Activated CD8-positive, alpha-beta memory T cell treated with anti-CD3 and anti-CD28 coated beads, Interleukin-2, amount 10 ng/mL, durations not matched to agents 7 days and 5 days (primary cell): ENCODE measurements around the gene CPSF7. TPM values are rescaled to one million over a fixed set of nuclear protein-coding genes. Genes with fewer than 3 reads are reported as not detected.
"Not testable (repeated sequence)": the region's sequence is repeated elsewhere in the genome, so short reads cannot be mapped to it uniquely, and the experiment has no call there.

Source experiments
- ATAC-seq: fragments of 150-1000 bp; cut with Tn5 transposase; one replicate; pipeline ENCODE4 v1.10.0; 2021; ENCODE audit warnings: moderate library complexity
- CTCF ChIA-PET: fragments of 350-600 bp; sonication (Branson Sonifier 250); formaldehyde crosslinking; loops from one replicate; lab custom pipeline; 2021; ENCODE audit warnings: antibody characterized with exemption; lab: Charles Lee
- DNase-seq: peaks from one replicate; pipeline ENCODE4 v3.0.0-alpha.2; 2020
- H3K27ac Mint-ChIP-seq: one replicate; pipeline ENCODE4 v1.8.0; 2021; ENCODE audit warnings: mild to moderate bottlenecking, mixed read lengths
- H3K27me3 Mint-ChIP-seq: one replicate; pipeline ENCODE4 v1.8.0; 2021; ENCODE audit warnings: mixed read lengths
- H3K36me3 Mint-ChIP-seq: one replicate; pipeline ENCODE4 v1.8.0; 2021; ENCODE audit warnings: mild to moderate bottlenecking, mixed read lengths
- H3K4me1 Mint-ChIP-seq: one replicate; pipeline ENCODE4 v1.8.0; 2021; ENCODE audit warnings: mixed read lengths
- H3K4me3 Mint-ChIP-seq: one replicate; pipeline ENCODE4 v1.8.0; 2021; ENCODE audit warnings: mild to moderate bottlenecking, moderate library complexity, mixed read lengths
- H3K9me3 Mint-ChIP-seq: one replicate; pipeline ENCODE4 v1.8.0; 2022; ENCODE audit warnings: low read depth, mixed read lengths
- total RNA-seq, 2 experiments: library from RNA; stranded (reverse); gene quantifications; one replicate each; pipeline ENCODE4 v1.2.3, GENCODE V29; 2021

CPSF7 gene
- 100 to 1,000 TPM; 103 to 118 TPM for total RNA-seq

GRCh38 chr11:61429691-61430582, at the start of gene CPSF7, which contains the start of gene SDHAF2:
TSS of gene CPSF7 (minus strand) at chr11:61429975. CDS start at chr11:61429235, 740 bp downstream.
TSS of gene SDHAF2 (plus strand) at chr11:61430124. CDS start at chr11:61430147, 23 bp downstream.
- ATAC-seq (peak; percentile 88), DNase-seq (peak; percentile 98)
- CTCF ChIA-PET: interaction anchor here (1.0 to 2.6 kb wide), 13 partner anchors 9 to 96 kb away, joined by 3 to 13 read pairs (median 6); partner anchors contain the start of genes DDB1, TKFC and TMEM216
- Mint-ChIP-seq H3K27me3 (no peaks in the 10 kb centered on the region), H3K4me1 (peaks cover 61% of the 10 kb centered on the region), H3K27ac (peak within 1 kb of the TSS; percentile 100), H3K9me3 (no peaks in the 10 kb centered on the region), H3K36me3 (peaks cover 41% of the 10 kb centered on the region), H3K4me3 (peak within 1 kb of the TSS; percentile 98)

- H3K4me3 Mint-ChIP-seq: no peak overlapping the region
- peak; percentile 61 for DNase-seq
- CTCF ChIA-PET: interaction anchor here (0.7 to 15.5 kb wide), 19 partner anchors 9 to 256 kb away, joined by 3 to 180 read pairs (median 5); no protein-coding TSS in a partner anchor
- no peaks in the 10 kb centered on the region for H3K9me3 Mint-ChIP-seq
- no peak overlapping the region for H3K27ac Mint-ChIP-seq
- ATAC-seq: peak; percentile 37
- H3K4me1 Mint-ChIP-seq: peaks cover 2% of the 10 kb centered on the region
- H3K27me3 Mint-ChIP-seq: no peaks in the 10 kb centered on the region
- H3K36me3 Mint-ChIP-seq: peaks cover 2% of the 10 kb centered on the region
Observed at GRCh38 chr11:61477727-61478148, 48.0 kb upstream of the CPSF7 start.

- Mint-ChIP-seq H3K27me3 (no peaks in the 10 kb centered on the region), H3K27ac (no peak overlapping the region), H3K9me3 (no peaks in the 10 kb centered on the region), H3K4me1 (peaks cover 4% of the 10 kb centered on the region), H3K36me3 (peaks cover 3% of the 10 kb centered on the region), H3K4me3 (no peak overlapping the region)
- DNase-seq (no peak), ATAC-seq (no peak)
- CTCF ChIA-PET: interaction anchor here (0.8 to 15.5 kb wide), 16 partner anchors 9 to 256 kb away, joined by 3 to 180 read pairs (median 4); no protein-coding TSS in a partner anchor
Observed at GRCh38 chr11:61477126-61477525, 47.4 kb upstream of the CPSF7 start.

- Mint-ChIP-seq H3K36me3 (peaks cover 3% of the 10 kb centered on the region), H3K4me3 (no peak overlapping the region), H3K9me3 (no peaks in the 10 kb centered on the region), H3K4me1 (peaks cover 7% of the 10 kb centered on the region), H3K27me3 (no peaks in the 10 kb centered on the region), H3K27ac (no peak overlapping the region)
- DNase-seq (no peak), ATAC-seq (no peak)
- CTCF ChIA-PET: interaction anchor here (1.1 to 15.5 kb wide), 11 partner anchors 8 to 257 kb away, joined by 3 to 180 read pairs (median 5); partner anchors contain the start of gene LRRC10B
Observed at GRCh38 chr11:61476371-61476770, 46.6 kb upstream of the CPSF7 start.

GRCh38 chr11:61475433-61475832, 45.7 kb upstream of the CPSF7 start:
- CTCF ChIA-PET: interaction anchor here (0.7 to 15.5 kb wide), 11 partner anchors 8 to 163 kb away, joined by 3 to 180 read pairs (median 4); partner anchors contain the start of gene LRRC10B
- peaks cover 7% of the 10 kb centered on the region for H3K4me1 Mint-ChIP-seq
- peaks cover 9% of the 10 kb centered on the region for H3K36me3 Mint-ChIP-seq
- ATAC-seq (no peak), DNase-seq (no peak)
- no peak overlapping the region for H3K27ac Mint-ChIP-seq
- H3K27me3 Mint-ChIP-seq: no peaks in the 10 kb centered on the region
- no peak overlapping the region for H3K4me3 Mint-ChIP-seq
- no peaks in the 10 kb centered on the region for H3K9me3 Mint-ChIP-seq

GRCh38 chr11:61474013-61474643, 44.4 kb upstream of the CPSF7 start:
- Mint-ChIP-seq H3K4me3 (no peak overlapping the region), H3K9me3 (no peaks in the 10 kb centered on the region), H3K4me1 (peaks cover 7% of the 10 kb centered on the region), H3K36me3 (peaks cover 10% of the 10 kb centered on the region), H3K27ac (no peak overlapping the region), H3K27me3 (no peaks in the 10 kb centered on the region)
- ATAC-seq (no peak), DNase-seq (no peak)
- CTCF ChIA-PET: interaction anchor here (2.7 to 15.5 kb wide), 2 partner anchors 40 to 164 kb away, joined by 12 to 180 read pairs; no protein-coding TSS in a partner anchor

- no peak for ATAC-seq
- H3K27me3 Mint-ChIP-seq: no peaks in the 10 kb centered on the region
- H3K9me3 Mint-ChIP-seq: no peaks in the 10 kb centered on the region
- H3K4me3 Mint-ChIP-seq: no peak overlapping the region
- no peak for DNase-seq
- H3K36me3 Mint-ChIP-seq: peaks cover 12% of the 10 kb centered on the region
- CTCF ChIA-PET: interaction anchor here (15.5 kb wide), 1 partner anchor 41 kb away, joined by 180 read pairs; no protein-coding TSS in a partner anchor
- peaks cover 7% of the 10 kb centered on the region for H3K4me1 Mint-ChIP-seq
- no peak overlapping the region for H3K27ac Mint-ChIP-seq
Observed at GRCh38 chr11:61473370-61474012, 43.7 kb upstream of the CPSF7 start.

GRCh38 chr11:61472868-61473267, 43.1 kb upstream of the CPSF7 start:
- Mint-ChIP-seq H3K27me3 (no peaks in the 10 kb centered on the region), H3K36me3 (peaks cover 12% of the 10 kb centered on the region), H3K27ac (no peak overlapping the region), H3K9me3 (no peaks in the 10 kb centered on the region), H3K4me3 (no peak overlapping the region), H3K4me1 (peaks cover 4% of the 10 kb centered on the region)
- CTCF ChIA-PET: interaction anchor here (1.2 to 15.5 kb wide), 2 partner anchors 35 to 42 kb away, joined by 3 to 180 read pairs; no protein-coding TSS in a partner anchor
- ATAC-seq (no peak), DNase-seq (no peak)

- CTCF ChIA-PET: interaction anchor here (1.2 to 15.5 kb wide), 2 partner anchors 36 to 42 kb away, joined by 3 to 180 read pairs; no protein-coding TSS in a partner anchor
- no peak overlapping the region for H3K27ac Mint-ChIP-seq
- no peak overlapping the region for H3K4me3 Mint-ChIP-seq
- peaks cover 4% of the 10 kb centered on the region for H3K4me1 Mint-ChIP-seq
- DNase-seq: no peak
- peaks cover 16% of the 10 kb centered on the region for H3K36me3 Mint-ChIP-seq
- H3K27me3 Mint-ChIP-seq: no peaks in the 10 kb centered on the region
- ATAC-seq: no peak
- no peaks in the 10 kb centered on the region for H3K9me3 Mint-ChIP-seq
Observed at GRCh38 chr11:61472282-61472681, 42.5 kb upstream of the CPSF7 start.

GRCh38 chr11:61468002-61468401, 38.2 kb upstream of the CPSF7 start:
- Mint-ChIP-seq H3K27me3 (no peaks in the 10 kb centered on the region), H3K9me3 (no peaks in the 10 kb centered on the region), H3K36me3 (peaks cover 23% of the 10 kb centered on the region), H3K4me1 (peaks cover 4% of the 10 kb centered on the region), H3K4me3 (no peak overlapping the region), H3K27ac (no peak overlapping the region)
- CTCF ChIA-PET: interaction anchor here (1.7 kb wide), 1 partner anchor 9 kb away, joined by 4 read pairs; no protein-coding TSS in a partner anchor
- DNase-seq (no peak), ATAC-seq (no peak)

GRCh38 chr11:61467602-61468001, 37.8 kb upstream of the CPSF7 start:
- H3K4me3 Mint-ChIP-seq, H3K27ac Mint-ChIP-seq, H3K4me1 Mint-ChIP-seq, H3K27me3 Mint-ChIP-seq, DNase-seq, H3K9me3 Mint-ChIP-seq, ATAC-seq: not testable (repeated sequence)
- H3K36me3 Mint-ChIP-seq: peaks cover 23% of the 10 kb centered on the region
- CTCF ChIA-PET: interaction anchor here (1.7 kb wide), 1 partner anchor 10 kb away, joined by 4 read pairs; no protein-coding TSS in a partner anchor

- Mint-ChIP-seq H3K9me3 (no peaks in the 10 kb centered on the region), H3K36me3 (peaks cover 9% of the 10 kb centered on the region), H3K27ac (no peak overlapping the region), H3K27me3 (no peaks in the 10 kb centered on the region), H3K4me3 (no peak overlapping the region), H3K4me1 (no peaks in the 10 kb centered on the region)
- ATAC-seq (no peak), DNase-seq (no peak)
- CTCF ChIA-PET: interaction anchor here (0.9 to 1.3 kb wide), 4 partner anchors 9 to 56 kb away, joined by 3 to 5 read pairs (median 4); no protein-coding TSS in a partner anchor
Observed at GRCh38 chr11:61460986-61461385, 31.2 kb upstream of the CPSF7 start.
